Measurements from ENCODE around the gene HDGFL3. TPM values are rescaled to one million over a fixed set of nuclear protein-coding genes. Genes with fewer than 3 reads are reported as not detected.
"Not testable (repeated sequence)": the region's sequence is repeated elsewhere in the genome, so short reads cannot be mapped to it uniquely, and the experiment has no call there.

HDGFL3 gene
- total and polyA plus RNA-seq, 12 donors = 9.3 to 43.2 (median 38.3) TPM

- DNase-seq = peak in 1 of 2 donors; percentile 37
- intact Hi-C loops (cut with DNase I) = loop anchor here (1.0 to 10.0 kb wide), 11 partner anchors 129 to 316 kb away; no protein-coding TSS in a partner anchor
- peaks cover 0 to 61% (median 40%) of the 10 kb centered on the region in 7 donors for H3K27me3 ChIP-seq
- no peaks in the 10 kb centered on the region for H3K9me3 ChIP-seq
- H3K4me1 ChIP-seq = no peaks in the 10 kb centered on the region
- H3K27ac ChIP-seq = no peak overlapping the region
- WGBS, 2 donors = 26 to 29% methylated on average over 11 of the region's 11 CpGs
- peak in 5 of 8 donors; percentile 46 to 62 (median 58) for ATAC-seq
- H3K36me3 ChIP-seq = no peaks in the 10 kb centered on the region
- TF ChIP-seq, protein P1, sequence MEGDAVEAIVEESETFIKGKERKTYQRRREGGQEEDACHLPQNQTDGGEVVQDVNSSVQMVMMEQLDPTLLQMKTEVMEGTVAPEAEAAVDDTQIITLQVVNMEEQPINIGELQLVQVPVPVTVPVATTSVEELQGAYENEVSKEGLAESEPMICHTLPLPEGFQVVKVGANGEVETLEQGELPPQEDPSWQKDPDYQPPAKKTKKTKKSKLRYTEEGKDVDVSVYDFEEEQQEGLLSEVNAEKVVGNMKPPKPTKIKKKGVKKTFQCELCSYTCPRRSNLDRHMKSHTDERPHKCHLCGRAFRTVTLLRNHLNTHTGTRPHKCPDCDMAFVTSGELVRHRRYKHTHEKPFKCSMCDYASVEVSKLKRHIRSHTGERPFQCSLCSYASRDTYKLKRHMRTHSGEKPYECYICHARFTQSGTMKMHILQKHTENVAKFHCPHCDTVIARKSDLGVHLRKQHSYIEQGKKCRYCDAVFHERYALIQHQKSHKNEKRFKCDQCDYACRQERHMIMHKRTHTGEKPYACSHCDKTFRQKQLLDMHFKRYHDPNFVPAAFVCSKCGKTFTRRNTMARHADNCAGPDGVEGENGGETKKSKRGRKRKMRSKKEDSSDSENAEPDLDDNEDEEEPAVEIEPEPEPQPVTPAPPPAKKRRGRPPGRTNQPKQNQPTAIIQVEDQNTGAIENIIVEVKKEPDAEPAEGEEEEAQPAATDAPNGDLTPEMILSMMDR (IDR thresholded peaks at IDR 0.05) = peak; percentile 83 to 96 (median 94)
- H3K4me3 ChIP-seq = no peak overlapping the region
Measured at GRCh38 chr15:83248151-83249029, 40.8 kb upstream of the HDGFL3 start.

GRCh38 chr15:83243634-83244033 lies 36.0 kb upstream of the HDGFL3 start:
- no peaks in the 10 kb centered on the region for H3K4me1 ChIP-seq
- intact Hi-C loops (cut with DNase I) = loop anchor here in 1 of 10 donors (10.0 kb wide), 1 partner anchor 321 kb away; no protein-coding TSS in a partner anchor
- H3K27ac ChIP-seq = no peak overlapping the region
- TF ChIP-seq, protein P1 (IDR thresholded peaks at IDR 0.05) = no peak
- H3K4me3 ChIP-seq = no peak overlapping the region
- peaks cover 0 to 35% (median 25%) of the 10 kb centered on the region in 7 donors for H3K27me3 ChIP-seq
- WGBS, 2 donors = 72 to 77% methylated on average over 8 of the region's 8 CpGs
- ATAC-seq (no peak), DNase-seq (no peak)
- peaks cover 0 to 23% (median 2%) of the 10 kb centered on the region in 11 donors for H3K9me3 ChIP-seq
- H3K36me3 ChIP-seq = no peaks in the 10 kb centered on the region

- Histone ChIP-seq H3K27ac (no peak overlapping the region), H3K27me3 (no peaks in the 10 kb centered on the region), H3K9me3 (no peaks in the 10 kb centered on the region), H3K36me3 (no peaks in the 10 kb centered on the region), H3K4me3 (no peak overlapping the region), H3K4me1 (no peaks in the 10 kb centered on the region)
- no peak for DNase-seq
- ATAC-seq = no peak
- 93 to 95% methylated on average over 21 of the region's 21 CpGs for WGBS, 2 donors
- TF ChIP-seq, protein P1 (IDR thresholded peaks at IDR 0.05) = no peak
- intact Hi-C loops (cut with DNase I) = no loop called here
Measured at GRCh38 chr15:83230242-83230641, 22.6 kb upstream of the HDGFL3 start.

- Histone ChIP-seq H3K4me3 (peak overlapping the region in 1 of 10 donors; percentile 11), H3K27ac (no peak overlapping the region), H3K36me3 (no peaks in the 10 kb centered on the region), H3K4me1 (no peaks in the 10 kb centered on the region), H3K27me3 (no peaks in the 10 kb centered on the region), H3K9me3 (peaks cover 0 to 5% (median 0%) of the 10 kb centered on the region in 11 donors)
- DNase-seq (no peak), ATAC-seq (no peak)
- intact Hi-C loops (cut with DNase I) = no loop called here
- WGBS, 2 donors = 83 to 85% methylated on average over 9 of the region's 9 CpGs
- TF ChIP-seq, protein P1 (IDR thresholded peaks at IDR 0.05) = no peak
Measured at GRCh38 chr15:83225449-83225848, 17.8 kb upstream of the HDGFL3 start.

DNA sequence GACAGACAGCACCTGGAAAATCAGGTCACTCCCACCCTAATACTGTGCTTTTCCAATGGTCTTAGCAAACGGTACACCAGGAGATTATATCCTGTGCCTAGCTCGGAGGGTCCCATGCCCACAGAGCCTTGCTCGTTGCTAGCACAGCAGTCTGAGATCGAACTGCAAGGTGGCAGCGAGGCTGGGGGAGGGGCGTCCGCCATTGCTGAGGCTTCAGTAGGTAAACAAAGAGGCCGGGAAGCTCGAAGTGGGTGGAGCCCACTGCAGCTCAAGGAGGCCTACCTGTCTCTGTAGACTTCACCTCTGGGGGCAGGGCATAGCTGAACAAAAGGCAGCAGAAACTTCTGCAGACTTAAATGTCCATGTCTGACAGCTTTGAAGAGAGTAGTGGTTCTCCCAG lies 14.2 kb upstream of the HDGFL3 start:
- H3K36me3 ChIP-seq; H3K27ac ChIP-seq; H3K27me3 ChIP-seq; ATAC-seq; H3K9me3 ChIP-seq; DNase-seq; H3K4me1 ChIP-seq; intact Hi-C loops (cut with DNase I); H3K4me3 ChIP-seq: not testable (repeated sequence)
- WGBS, 2 donors = 98 to 99% methylated on average over 9 of the region's 9 CpGs

Measured in heart right ventricle (tissue), 16 donors.